ENCODE measurements around the gene LRRN3.

The LRRN3 gene

GRCh38 chr7:111075498-111075897 lies 15.4 kb upstream of the LRRN3 start:
- no peak for TF ChIP-seq CTCF (conservative IDR thresholded peaks at IDR 0.05; ENCODE audit: low read depth, low read length)
- no peak overlapping the region for H3K4me3 ChIP-seq (ENCODE audit: low read length)
- no peak for DNase-seq (ENCODE audit: low read depth)

GRCh38 chr7:111076205-111076604 lies 14.7 kb upstream of the LRRN3 start:
- H3K4me3 ChIP-seq (ENCODE audit: low read length): no peak overlapping the region
- no peak for TF ChIP-seq CTCF (conservative IDR thresholded peaks at IDR 0.05; ENCODE audit: low read depth, low read length)
- DNase-seq (ENCODE audit: low read depth): no peak

GRCh38 chr7:111077001-111077400 lies 13.9 kb upstream of the LRRN3 start:
- no peak overlapping the region for H3K4me3 ChIP-seq (ENCODE audit: low read length)
- TF ChIP-seq CTCF (conservative IDR thresholded peaks at IDR 0.05; ENCODE audit: low read depth, low read length): no peak
- no peak for DNase-seq (ENCODE audit: low read depth)

GRCh38 chr7:111080495-111081105 lies 10.3 kb upstream of the LRRN3 start:
- DNase-seq (ENCODE audit: low read depth): no peak
- no peak for TF ChIP-seq CTCF (conservative IDR thresholded peaks at IDR 0.05; ENCODE audit: low read depth, low read length)
- no peak overlapping the region for H3K4me3 ChIP-seq (ENCODE audit: low read length)

- DNase-seq (ENCODE audit: low read depth): no peak
- TF ChIP-seq CTCF (conservative IDR thresholded peaks at IDR 0.05; ENCODE audit: low read depth, low read length): no peak
- no peak overlapping the region for H3K4me3 ChIP-seq (ENCODE audit: low read length)
Observed at GRCh38 chr7:111081546-111082267, 9.2 kb upstream of the LRRN3 start.

- TF ChIP-seq CTCF (conservative IDR thresholded peaks at IDR 0.05; ENCODE audit: low read depth, low read length): no peak
- DNase-seq (ENCODE audit: low read depth): peak; percentile 17
- no peak overlapping the region for H3K4me3 ChIP-seq (ENCODE audit: low read length)
Observed at GRCh38 chr7:111082351-111082750, 8.6 kb upstream of the LRRN3 start.

GRCh38 chr7:111083413-111083812 lies 7.5 kb upstream of the LRRN3 start:
- no peak overlapping the region for H3K4me3 ChIP-seq (ENCODE audit: low read length)
- DNase-seq (ENCODE audit: low read depth): no peak
- no peak for TF ChIP-seq CTCF (conservative IDR thresholded peaks at IDR 0.05; ENCODE audit: low read depth, low read length)
